HFF-Myc (cell line): Measurements from ENCODE around the gene PLPP4.
A peak's percentile ranks its signal among the peaks of the same experiment; 100 is the strongest.

Experiments used
- DNase-seq: peaks from one replicate; pipeline ENCODE4 v3.0.0-alpha.2; 2011; ENCODE audit warnings: low read depth; ENCODE audit errors: extremely low read depth
- H3K4me3 ChIP-seq: replicated peaks from 2 replicates; pipeline ENCODE4 v1.5.1; 2011; ENCODE audit warnings: low read depth, mild to moderate bottlenecking, control low read depth, low read length
- CTCF ChIP-seq: IDR thresholded peaks from 2 replicates; pipeline ENCODE4 v1.5.1; 2012; ENCODE audit warnings: mild to moderate bottlenecking, low read depth, low read length, control low read depth; ENCODE audit errors: missing control alignments

The PLPP4 gene

GRCh38 chr10:120456626-120457430, at the start of gene PLPP4:
Gene PLPP4, plus strand, starts transcription at chr10:120457227. Its CDS starts 79 bp downstream, at chr10:120457306.
- no peak for TF ChIP-seq CTCF
- no peak for DNase-seq
- peak within 1 kb of the TSS; percentile 35 for H3K4me3 ChIP-seq

- no peak overlapping the region for H3K4me3 ChIP-seq
- TF ChIP-seq CTCF = no peak
These were observed 47.2 kb upstream of the PLPP4 start for GRCh38 chr10:120409816-120410215.

GRCh38 chr10:120414946-120415345, 42.1 kb upstream of the PLPP4 start:
- H3K4me3 ChIP-seq = no peak overlapping the region
- no peak for DNase-seq
- TF ChIP-seq CTCF = no peak

More at GRCh38 chr10:120409816-120410215, 47.2 kb upstream of the PLPP4 start:
- no peak for DNase-seq

GRCh38 chr10:120415709-120416330, 41.2 kb upstream of the PLPP4 start:
- DNase-seq = no peak
- no peak overlapping the region for H3K4me3 ChIP-seq
- no peak for TF ChIP-seq CTCF

GRCh38 chr10:120420421-120420820, 36.6 kb upstream of the PLPP4 start:
- no peak for DNase-seq
- no peak for TF ChIP-seq CTCF

GRCh38 chr10:120421250-120421649, 35.8 kb upstream of the PLPP4 start:
- H3K4me3 ChIP-seq = no peak overlapping the region
- no peak for TF ChIP-seq CTCF
- DNase-seq = no peak

More at GRCh38 chr10:120420421-120420820, 36.6 kb upstream of the PLPP4 start:
- H3K4me3 ChIP-seq = no peak overlapping the region

- H3K4me3 ChIP-seq = no peak overlapping the region
- no peak for TF ChIP-seq CTCF
- DNase-seq = peak; percentile 35
These were observed 34.6 kb upstream of the PLPP4 start for GRCh38 chr10:120422457-120422856.
